Measurements from ENCODE around the gene CDH15. TPM values are rescaled to one million over a fixed set of nuclear protein-coding genes. Genes with fewer than 3 reads are reported as not detected.

CDH15 gene
- total and polyA plus RNA-seq, 2 of the 13 experiments (the other 11 are each of a cell fraction or from before 2014, with no cell fraction given) = 0.74 to 2.2 TPM

DNA sequence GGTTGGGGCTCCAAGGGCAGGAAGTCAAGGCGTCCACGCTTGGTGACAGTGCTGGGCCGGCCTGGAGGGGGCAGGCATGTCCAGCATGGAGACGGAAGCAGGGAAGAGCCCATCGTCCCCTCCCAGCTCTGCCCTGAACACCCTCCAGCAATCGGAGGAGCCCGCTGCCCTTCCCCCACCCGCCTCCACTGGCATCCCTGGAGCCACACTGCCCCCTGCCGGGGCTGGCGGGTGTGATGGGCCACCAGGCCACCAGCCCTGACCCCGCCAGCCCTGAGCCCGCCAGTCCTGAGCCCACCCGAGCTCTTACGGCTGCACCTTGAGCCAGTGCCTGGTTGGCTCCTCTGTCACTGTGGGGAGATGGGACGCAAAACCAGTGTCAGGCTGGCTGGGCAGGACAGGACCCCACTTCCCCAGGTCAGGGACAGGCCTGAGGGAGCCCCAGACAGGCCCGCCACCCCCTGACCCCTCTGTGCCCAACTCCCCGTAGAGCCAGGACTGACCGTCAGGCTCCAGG lies 4.1 kb upstream of the CDH15 start (continued):
- TF ChIP-seq, protein P1, sequence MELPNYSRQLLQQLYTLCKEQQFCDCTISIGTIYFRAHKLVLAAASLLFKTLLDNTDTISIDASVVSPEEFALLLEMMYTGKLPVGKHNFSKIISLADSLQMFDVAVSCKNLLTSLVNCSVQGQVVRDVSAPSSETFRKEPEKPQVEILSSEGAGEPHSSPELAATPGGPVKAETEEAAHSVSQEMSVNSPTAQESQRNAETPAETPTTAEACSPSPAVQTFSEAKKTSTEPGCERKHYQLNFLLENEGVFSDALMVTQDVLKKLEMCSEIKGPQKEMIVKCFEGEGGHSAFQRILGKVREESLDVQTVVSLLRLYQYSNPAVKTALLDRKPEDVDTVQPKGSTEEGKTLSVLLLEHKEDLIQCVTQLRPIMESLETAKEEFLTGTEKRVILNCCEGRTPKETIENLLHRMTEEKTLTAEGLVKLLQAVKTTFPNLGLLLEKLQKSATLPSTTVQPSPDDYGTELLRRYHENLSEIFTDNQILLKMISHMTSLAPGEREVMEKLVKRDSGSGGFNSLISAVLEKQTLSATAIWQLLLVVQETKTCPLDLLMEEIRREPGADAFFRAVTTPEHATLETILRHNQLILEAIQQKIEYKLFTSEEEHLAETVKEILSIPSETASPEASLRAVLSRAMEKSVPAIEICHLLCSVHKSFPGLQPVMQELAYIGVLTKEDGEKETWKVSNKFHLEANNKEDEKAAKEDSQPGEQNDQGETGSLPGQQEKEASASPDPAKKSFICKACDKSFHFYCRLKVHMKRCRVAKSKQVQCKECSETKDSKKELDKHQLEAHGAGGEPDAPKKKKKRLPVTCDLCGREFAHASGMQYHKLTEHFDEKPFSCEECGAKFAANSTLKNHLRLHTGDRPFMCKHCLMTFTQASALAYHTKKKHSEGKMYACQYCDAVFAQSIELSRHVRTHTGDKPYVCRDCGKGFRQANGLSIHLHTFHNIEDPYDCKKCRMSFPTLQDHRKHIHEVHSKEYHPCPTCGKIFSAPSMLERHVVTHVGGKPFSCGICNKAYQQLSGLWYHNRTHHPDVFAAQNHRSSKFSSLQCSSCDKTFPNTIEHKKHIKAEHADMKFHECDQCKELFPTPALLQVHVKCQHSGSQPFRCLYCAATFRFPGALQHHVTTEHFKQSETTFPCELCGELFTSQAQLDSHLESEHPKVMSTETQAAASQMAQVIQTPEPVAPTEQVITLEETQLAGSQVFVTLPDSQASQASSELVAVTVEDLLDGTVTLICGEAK (IDR thresholded peaks at IDR 0.05) = no peak
- TF ChIP-seq, protein P1 (CRISPR knock-in tag; IDR thresholded peaks at IDR 0.05) = no peak
- TF ChIP-seq ZNF441 (CRISPR knock-in tag; IDR thresholded peaks at IDR 0.05; ENCODE audit: borderline replicate concordance) (no peak), ZNF329 (CRISPR knock-in tag; IDR thresholded peaks at IDR 0.05; ENCODE audit: low read depth) (peak; percentile 97), KLF15 (CRISPR knock-in tag; IDR thresholded peaks at IDR 0.05; ENCODE audit: borderline replicate concordance) (no peak), ZNF670 (CRISPR knock-in tag; IDR thresholded peaks at IDR 0.05; ENCODE audit: borderline replicate concordance) (peak; percentile 70; the same call in 1 of the 2 replicates), ZNF432 (CRISPR knock-in tag; IDR thresholded peaks at IDR 0.05; ENCODE audit: borderline replicate concordance) (no peak), TRIM24 (CRISPR knock-in tag; IDR thresholded peaks at IDR 0.05) (no peak)
- TF ChIP-seq, protein P2, sequence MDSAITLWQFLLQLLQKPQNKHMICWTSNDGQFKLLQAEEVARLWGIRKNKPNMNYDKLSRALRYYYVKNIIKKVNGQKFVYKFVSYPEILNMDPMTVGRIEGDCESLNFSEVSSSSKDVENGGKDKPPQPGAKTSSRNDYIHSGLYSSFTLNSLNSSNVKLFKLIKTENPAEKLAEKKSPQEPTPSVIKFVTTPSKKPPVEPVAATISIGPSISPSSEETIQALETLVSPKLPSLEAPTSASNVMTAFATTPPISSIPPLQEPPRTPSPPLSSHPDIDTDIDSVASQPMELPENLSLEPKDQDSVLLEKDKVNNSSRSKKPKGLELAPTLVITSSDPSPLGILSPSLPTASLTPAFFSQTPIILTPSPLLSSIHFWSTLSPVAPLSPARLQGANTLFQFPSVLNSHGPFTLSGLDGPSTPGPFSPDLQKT (CRISPR knock-in tag; IDR thresholded peaks at IDR 0.05; ENCODE audit: borderline replicate concordance) = 0 out of 2 replicates have a peak, but pooled peaks have one; percentile 13
- TF ChIP-seq, protein P3, sequence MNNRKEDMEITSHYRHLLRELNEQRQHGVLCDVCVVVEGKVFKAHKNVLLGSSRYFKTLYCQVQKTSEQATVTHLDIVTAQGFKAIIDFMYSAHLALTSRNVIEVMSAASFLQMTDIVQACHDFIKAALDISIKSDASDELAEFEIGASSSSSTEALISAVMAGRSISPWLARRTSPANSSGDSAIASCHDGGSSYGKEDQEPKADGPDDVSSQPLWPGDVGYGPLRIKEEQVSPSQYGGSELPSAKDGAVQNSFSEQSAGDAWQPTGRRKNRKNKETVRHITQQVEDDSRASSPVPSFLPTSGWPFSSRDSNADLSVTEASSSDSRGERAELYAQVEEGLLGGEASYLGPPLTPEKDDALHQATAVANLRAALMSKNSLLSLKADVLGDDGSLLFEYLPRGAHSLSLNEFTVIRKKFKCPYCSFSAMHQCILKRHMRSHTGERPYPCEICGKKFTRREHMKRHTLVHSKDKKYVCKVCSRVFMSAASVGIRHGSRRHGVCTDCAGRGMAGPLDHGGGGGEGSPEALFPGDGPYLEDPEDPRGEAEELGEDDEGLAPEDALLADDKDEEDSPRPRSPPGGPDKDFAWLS (CRISPR knock-in tag; IDR thresholded peaks at IDR 0.05; ENCODE audit: borderline replicate concordance) = no peak
- TF ChIP-seq, protein P4, sequence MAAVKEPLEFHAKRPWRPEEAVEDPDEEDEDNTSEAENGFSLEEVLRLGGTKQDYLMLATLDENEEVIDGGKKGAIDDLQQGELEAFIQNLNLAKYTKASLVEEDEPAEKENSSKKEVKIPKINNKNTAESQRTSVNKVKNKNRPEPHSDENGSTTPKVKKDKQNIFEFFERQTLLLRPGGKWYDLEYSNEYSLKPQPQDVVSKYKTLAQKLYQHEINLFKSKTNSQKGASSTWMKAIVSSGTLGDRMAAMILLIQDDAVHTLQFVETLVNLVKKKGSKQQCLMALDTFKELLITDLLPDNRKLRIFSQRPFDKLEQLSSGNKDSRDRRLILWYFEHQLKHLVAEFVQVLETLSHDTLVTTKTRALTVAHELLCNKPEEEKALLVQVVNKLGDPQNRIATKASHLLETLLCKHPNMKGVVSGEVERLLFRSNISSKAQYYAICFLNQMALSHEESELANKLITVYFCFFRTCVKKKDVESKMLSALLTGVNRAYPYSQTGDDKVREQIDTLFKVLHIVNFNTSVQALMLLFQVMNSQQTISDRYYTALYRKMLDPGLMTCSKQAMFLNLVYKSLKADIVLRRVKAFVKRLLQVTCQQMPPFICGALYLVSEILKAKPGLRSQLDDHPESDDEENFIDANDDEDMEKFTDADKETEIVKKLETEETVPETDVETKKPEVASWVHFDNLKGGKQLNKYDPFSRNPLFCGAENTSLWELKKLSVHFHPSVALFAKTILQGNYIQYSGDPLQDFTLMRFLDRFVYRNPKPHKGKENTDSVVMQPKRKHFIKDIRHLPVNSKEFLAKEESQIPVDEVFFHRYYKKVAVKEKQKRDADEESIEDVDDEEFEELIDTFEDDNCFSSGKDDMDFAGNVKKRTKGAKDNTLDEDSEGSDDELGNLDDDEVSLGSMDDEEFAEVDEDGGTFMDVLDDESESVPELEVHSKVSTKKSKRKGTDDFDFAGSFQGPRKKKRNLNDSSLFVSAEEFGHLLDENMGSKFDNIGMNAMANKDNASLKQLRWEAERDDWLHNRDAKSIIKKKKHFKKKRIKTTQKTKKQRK (IDR thresholded peaks at IDR 0.05; ENCODE audit: low read length) = no peak
- TF ChIP-seq, protein P5, sequence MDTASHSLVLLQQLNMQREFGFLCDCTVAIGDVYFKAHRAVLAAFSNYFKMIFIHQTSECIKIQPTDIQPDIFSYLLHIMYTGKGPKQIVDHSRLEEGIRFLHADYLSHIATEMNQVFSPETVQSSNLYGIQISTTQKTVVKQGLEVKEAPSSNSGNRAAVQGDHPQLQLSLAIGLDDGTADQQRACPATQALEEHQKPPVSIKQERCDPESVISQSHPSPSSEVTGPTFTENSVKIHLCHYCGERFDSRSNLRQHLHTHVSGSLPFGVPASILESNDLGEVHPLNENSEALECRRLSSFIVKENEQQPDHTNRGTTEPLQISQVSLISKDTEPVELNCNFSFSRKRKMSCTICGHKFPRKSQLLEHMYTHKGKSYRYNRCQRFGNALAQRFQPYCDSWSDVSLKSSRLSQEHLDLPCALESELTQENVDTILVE (CRISPR knock-in tag; IDR thresholded peaks at IDR 0.05) = peak; percentile 65; the same call in 1 of the 2 replicates
